Stimulated activated CD8-positive, alpha-beta memory T cell treated with anti-CD3 and anti-CD28 coated beads, Interleukin-15, amount 100 ng/mL, for 24 hours (primary cell): ENCODE data around the gene PTPN4.

Source experiments
- DNase-seq: peaks from one replicate; pipeline ENCODE4 v3.0.0-alpha.2; 2020; ENCODE audit warnings: low read depth

PTPN4 gene

GRCh38 chr2:119857742-119858141 lies 98.0 kb downstream of the PTPN4 start:
- DNase-seq = no peak

GRCh38 chr2:119859528-119859927 lies 99.8 kb downstream of the PTPN4 start:
- DNase-seq = no peak

DNA sequence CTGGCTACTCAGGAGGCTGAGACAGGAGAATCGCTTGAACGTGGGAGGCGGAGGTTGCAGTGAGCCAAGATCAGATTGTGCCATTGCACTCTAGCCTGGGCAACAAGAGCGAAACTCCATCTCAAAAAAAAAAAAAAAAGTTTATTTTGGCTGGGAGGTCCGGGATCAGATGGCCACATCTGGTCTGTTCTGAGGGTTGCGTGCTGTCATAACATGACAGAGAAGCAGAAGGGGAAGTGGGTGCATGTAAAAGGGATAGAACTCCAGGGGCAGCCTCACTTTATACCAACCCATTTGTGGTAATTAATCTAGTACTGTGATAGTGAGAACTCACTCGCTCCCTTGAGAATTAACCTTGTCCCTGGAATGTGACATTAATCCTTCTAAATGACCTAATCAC lies 101.2 kb downstream of the PTPN4 start:
- no peak for DNase-seq

- no peak for DNase-seq
Observed at GRCh38 chr2:119862127-119862889, 102.6 kb downstream of the PTPN4 start.

- no peak for DNase-seq
Observed at GRCh38 chr2:119864318-119864717, 104.6 kb downstream of the PTPN4 start.

DNA sequence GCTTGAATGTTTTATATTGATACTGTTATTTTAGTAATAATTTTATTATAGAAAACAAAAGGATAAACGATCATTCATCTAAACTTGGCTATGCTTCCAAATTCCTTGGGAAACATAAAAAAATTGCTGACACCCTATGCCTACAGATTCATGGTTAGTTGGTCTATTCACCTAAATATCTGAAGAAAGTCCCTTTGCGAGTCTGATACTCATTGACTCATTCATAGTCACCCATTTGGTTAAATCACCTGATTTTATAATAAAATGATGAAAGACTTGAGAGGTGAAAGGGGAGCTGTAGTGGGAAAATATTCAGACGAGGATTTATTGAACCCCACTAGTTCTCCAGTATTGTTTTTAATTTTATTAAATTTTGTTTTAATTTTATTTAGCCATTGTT lies 112.0 kb downstream of the PTPN4 start:
- no peak for DNase-seq

- DNase-seq = no peak
Observed at GRCh38 chr2:119873350-119874315, 113.9 kb downstream of the PTPN4 start.

DNA sequence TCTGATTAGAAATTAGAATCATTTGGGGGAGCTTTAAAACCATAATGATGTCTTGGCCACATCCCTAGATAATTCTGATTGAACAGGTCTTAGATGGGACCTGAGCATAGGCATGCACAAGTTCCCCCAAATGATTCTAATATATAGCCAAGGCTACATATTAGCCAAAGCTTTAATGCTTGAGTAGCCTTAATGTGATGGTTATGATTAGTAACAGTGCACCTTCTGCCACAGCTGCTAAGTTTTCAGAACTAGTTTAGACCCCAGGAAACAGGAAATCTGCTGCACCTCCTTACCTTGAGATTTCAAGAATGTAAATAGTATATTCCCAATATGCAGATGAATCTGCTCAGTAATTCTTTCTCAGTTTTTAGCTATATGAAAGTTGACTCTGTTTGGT lies 119.8 kb downstream of the PTPN4 start:
- no peak for DNase-seq

GRCh38 chr2:119888680-119889079 lies 129.0 kb downstream of the PTPN4 start:
- DNase-seq = no peak

DNA sequence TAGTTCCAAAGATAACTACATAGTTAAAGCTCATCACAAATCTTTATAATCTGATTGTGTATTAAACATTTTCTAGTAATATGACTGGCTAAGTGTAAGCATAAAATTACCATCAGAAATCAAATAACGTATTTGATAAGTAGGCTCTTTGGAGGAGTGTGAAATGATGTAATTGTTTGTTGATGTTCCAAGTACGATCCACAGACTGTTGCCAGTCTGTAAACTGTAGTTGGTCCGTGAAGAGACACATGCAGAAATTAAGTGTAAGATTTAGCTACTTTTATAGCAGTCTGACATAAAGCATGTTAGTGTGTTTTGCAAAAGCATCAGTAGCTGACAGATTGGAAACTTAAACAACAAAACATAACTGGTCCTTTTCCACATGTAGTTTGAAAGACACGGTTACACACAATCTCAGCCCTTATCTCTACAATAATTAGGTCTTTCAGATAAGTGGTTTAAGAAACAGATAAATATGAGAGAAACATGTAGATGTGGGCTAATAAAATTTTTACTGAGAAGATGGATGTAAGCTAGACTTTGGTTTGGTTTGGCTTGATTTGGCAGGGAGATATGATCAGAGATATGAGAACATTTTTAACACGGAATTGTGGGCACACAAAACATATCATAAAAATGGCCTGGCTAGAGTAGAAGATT lies 138.1 kb downstream of the PTPN4 start:
- DNase-seq = no peak

DNA sequence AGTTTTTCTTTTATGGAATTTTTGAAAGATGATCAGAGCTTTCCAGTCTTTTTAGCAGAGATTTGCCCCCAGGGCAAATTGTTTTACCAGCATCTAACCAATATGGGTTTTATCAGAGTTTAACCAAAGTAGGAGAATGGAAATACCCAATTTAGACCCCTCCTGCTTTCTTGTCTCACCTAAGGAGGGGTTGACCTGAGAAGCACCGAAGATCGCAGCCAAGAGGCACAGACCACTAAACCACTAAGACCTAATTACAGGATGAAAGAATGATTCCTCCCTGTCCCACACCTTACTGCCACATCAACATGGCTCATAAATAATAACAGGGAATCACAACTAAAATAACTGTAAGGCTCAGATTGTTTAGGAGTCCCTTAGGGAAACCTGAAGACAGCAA lies 141.3 kb downstream of the PTPN4 start:
- no peak for DNase-seq

GRCh38 chr2:119910566-119910965 lies 150.8 kb downstream of the PTPN4 start:
- no peak for DNase-seq

- no peak for DNase-seq
Observed at GRCh38 chr2:119914266-119914665, 154.5 kb downstream of the PTPN4 start.

DNA sequence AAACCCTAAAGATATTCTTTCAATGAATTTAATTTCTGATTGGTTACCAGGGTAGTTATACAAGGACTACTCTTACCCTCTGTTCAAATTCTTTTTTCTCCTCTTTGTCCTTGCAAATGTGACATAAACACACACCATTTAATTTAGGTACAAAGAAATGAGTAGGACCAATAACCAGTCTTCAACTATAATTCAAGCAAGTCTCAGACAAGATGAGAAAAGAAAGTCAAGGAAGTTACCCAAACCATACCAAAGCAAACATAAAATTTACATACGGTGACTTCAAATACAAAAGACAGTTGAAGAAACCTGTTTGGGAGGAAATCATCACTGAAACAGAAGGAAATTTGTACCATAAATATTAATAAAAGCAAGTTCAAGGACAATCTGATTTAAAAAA lies 162.1 kb downstream of the PTPN4 start:
- DNase-seq = no peak

DNA sequence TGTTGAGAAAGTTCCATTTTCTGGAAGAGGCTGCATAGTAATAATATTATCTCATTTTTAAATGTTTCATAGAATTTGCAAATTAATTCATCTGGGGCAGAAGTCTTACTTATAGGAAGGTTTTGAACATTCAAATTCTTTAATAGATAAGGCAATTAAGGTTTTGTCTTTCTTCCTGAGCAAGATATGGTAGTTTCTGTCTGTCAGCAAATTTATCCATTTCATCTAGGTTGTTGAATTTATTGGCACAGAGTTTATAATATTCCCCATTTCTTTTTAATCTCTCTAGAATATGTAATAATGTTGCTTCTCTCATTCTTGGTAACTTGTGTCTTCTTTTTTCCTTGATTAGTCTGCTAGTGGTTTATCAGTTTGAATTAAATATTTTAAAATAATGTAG lies 163.0 kb downstream of the PTPN4 start:
- no peak for DNase-seq

DNA sequence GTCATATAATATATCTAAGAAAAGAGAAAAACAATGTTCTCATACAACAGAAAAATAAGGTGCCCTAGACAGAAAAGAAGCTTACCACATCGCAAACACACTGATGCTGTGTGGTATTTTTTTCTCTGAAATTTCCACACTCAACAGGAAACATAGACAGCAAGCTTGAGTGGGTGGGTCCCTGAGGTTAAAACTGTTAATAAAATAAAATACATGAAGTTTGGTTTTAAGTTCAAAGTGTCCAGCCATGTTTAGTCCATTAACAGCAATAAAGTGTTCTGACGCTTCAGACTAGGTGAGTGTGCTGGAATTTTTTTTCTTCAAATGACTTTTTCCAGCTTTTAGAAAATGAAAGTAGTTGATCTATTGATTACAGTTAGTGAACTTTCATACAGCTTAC lies 169.8 kb downstream of the PTPN4 start:
- no peak for DNase-seq

DNA sequence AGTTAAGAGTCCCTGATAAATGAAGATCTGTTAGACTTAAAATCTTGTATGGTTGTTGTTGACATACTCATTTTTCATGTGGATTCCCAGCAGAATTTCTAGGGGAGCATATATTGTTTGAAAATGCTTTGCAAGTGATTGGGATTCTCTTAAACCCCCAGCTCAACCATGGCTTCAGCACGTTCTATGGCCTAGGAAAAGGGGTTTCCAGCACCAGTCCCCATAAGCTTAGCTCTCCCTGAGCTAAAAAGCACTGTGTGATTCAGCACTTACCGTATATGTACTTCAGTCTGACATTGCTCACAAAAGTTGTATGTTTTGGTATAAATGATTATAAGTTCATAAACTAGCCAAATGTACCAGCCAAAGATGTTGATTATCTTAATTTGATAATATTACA lies 173.1 kb downstream of the PTPN4 start:
- DNase-seq = no peak

GRCh38 chr2:119934319-119934718 lies 174.6 kb downstream of the PTPN4 start:
- DNase-seq = no peak

DNA sequence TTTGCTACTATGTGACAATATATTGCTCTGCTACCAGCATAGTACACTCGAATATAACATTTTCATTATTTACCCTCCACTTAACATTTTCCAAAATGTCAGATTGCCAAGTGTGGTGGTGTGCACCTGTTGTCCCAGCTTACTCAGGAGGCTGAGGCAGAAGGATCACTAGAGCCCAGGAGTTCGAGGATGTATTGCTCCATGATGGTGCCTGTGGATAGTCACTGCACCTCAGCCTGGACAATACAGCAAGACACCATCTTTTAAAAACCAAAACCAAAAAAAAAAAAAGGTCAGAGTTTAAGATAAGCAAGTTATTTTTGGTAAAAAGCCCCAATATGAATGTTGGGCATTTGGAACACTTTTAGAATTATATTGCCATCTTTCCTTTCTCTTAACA lies 178.0 kb downstream of the PTPN4 start:
- no peak for DNase-seq

DNA sequence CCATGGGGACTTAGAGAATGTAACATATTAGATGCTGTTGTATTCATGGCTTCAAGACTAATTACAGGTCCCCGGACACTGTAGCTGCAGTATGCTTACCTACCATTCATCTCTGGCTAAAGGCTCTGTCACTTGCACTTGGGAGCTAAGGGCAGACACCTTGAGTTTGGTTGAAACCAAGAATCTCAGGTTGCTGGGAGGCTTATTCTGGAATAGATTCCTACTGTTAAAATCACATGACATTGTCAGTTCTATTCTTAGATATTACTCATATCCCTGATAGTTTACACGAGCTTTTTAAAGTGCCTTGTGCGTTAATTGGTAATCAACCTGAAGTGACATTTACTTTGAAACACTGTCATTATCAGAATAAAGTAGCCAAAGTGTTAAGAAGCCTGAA lies 180.2 kb downstream of the PTPN4 start:
- DNase-seq = no peak

DNA sequence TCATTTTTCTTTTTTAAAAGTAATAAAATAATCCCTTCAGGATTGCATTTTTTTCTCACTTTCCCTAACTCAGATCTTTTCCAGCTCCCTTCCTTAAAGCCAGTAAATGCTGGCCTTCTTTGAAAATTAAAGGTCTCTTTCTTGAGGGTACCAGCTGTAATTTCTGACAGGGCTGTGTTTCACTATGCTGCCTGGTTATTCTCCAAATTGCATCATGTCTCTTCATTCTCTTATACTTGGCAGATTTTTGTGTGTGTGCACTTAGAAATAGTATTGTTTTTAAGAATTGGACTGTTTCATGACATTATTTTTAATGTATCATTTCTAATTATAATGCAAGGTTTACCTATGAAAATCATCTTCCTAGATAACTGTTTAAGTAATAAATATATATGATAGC lies 181.1 kb downstream of the PTPN4 start:
- DNase-seq = no peak

DNA sequence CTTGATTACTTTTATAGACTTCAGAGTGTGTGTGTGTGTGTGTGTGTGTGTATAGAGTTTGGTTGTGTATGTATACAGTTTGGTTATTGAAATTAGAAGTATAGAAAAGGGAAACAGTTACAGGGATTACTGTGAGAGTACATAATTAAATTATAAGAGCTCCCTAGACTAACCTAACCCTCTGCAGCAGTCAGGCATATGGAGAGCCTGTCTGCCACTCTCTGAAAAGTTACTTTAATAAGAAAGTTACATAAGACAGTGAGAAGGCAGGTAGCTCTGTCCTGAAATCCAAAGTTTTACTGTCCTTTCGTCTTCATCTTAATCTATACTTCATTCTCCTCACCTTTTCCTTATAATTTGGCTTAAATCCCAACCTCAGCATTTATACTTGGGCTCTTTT lies 181.7 kb downstream of the PTPN4 start:
- no peak for DNase-seq
